ENCODE data around the gene GAS6.
"Not testable (repeated sequence)": the region's sequence is repeated elsewhere in the genome, so short reads cannot be mapped to it uniquely, and the experiment has no call there.

Gene GAS6

GRCh38 chr13:113796964-113797676 lies 66.8 kb downstream of the GAS6 start:
- no peak for TF ChIP-seq CSRNP3 (CRISPR knock-in tag; IDR thresholded peaks at IDR 0.05)
- no peak for TF ChIP-seq OSR1 (CRISPR knock-in tag; IDR thresholded peaks at IDR 0.05)
- TF ChIP-seq ZFP30 (CRISPR knock-in tag; IDR thresholded peaks at IDR 0.05): no peak
- no peak for TF ChIP-seq ZC3H10 (CRISPR knock-in tag; IDR thresholded peaks at IDR 0.05)
- no peak for TF ChIP-seq ZFP3 (CRISPR knock-in tag; IDR thresholded peaks at IDR 0.05)
- TF ChIP-seq BACH2 (CRISPR knock-in tag; IDR thresholded peaks at IDR 0.05; ENCODE audit: borderline replicate concordance): no peak
- no peak for TF ChIP-seq CREB5 (CRISPR knock-in tag; IDR thresholded peaks at IDR 0.05; ENCODE audit: low read depth)
- no peak for TF ChIP-seq ESRRG (CRISPR knock-in tag; IDR thresholded peaks at IDR 0.05)
- no peak for TF ChIP-seq TSHZ2 (CRISPR knock-in tag; IDR thresholded peaks at IDR 0.05)
- TF ChIP-seq RARB (CRISPR knock-in tag; IDR thresholded peaks at IDR 0.05): no peak
- no peak for TF ChIP-seq ISL1 (CRISPR knock-in tag; IDR thresholded peaks at IDR 0.05)
- TF ChIP-seq ZNF70 (CRISPR knock-in tag; IDR thresholded peaks at IDR 0.05): no peak
- TF ChIP-seq GLIS3 (CRISPR knock-in tag; IDR thresholded peaks at IDR 0.05): no peak
- TF ChIP-seq ZNF565 (CRISPR knock-in tag; conservative IDR thresholded peaks at IDR 0.05; ENCODE audit: low read depth): no peak
- no peak for TF ChIP-seq PATZ1 (CRISPR knock-in tag; IDR thresholded peaks at IDR 0.05; ENCODE audit: borderline replicate concordance)
- TF ChIP-seq ARNTL (CRISPR knock-in tag; IDR thresholded peaks at IDR 0.05; ENCODE audit: borderline replicate concordance, low read depth): no peak
- TF ChIP-seq PPARA (CRISPR knock-in tag; IDR thresholded peaks at IDR 0.05; ENCODE audit: borderline replicate concordance): no peak
- TF ChIP-seq CSDC2 (CRISPR knock-in tag; IDR thresholded peaks at IDR 0.05): no peak
- no peak for TF ChIP-seq TOX (CRISPR knock-in tag; IDR thresholded peaks at IDR 0.05; ENCODE audit: borderline replicate concordance)

GRCh38 chr13:113796211-113796963 lies 67.5 kb downstream of the GAS6 start:
- no peak for ATAC-seq

More at GRCh38 chr13:113796964-113797676, 66.8 kb downstream of the GAS6 start:
- ATAC-seq: no peak

GRCh38 chr13:113795362-113795761 lies 68.5 kb downstream of the GAS6 start:
- not testable (repeated sequence) for ATAC-seq

More at GRCh38 chr13:113796211-113796963, 67.5 kb downstream of the GAS6 start:
- no peak for TF ChIP-seq ZNF8 (CRISPR knock-in tag; IDR thresholded peaks at IDR 0.05)
- TF ChIP-seq PATZ1 (CRISPR knock-in tag; IDR thresholded peaks at IDR 0.05; ENCODE audit: borderline replicate concordance): no peak
- TF ChIP-seq TCF4 (CRISPR knock-in tag; IDR thresholded peaks at IDR 0.05; ENCODE audit: borderline replicate concordance): no peak
- no peak for TF ChIP-seq CSDC2 (CRISPR knock-in tag; IDR thresholded peaks at IDR 0.05)
- TF ChIP-seq PPARA (CRISPR knock-in tag; IDR thresholded peaks at IDR 0.05; ENCODE audit: borderline replicate concordance): no peak
- no peak for TF ChIP-seq ESRRG (CRISPR knock-in tag; IDR thresholded peaks at IDR 0.05)
- TF ChIP-seq ISL1 (CRISPR knock-in tag; IDR thresholded peaks at IDR 0.05): no peak
- TF ChIP-seq GLIS3 (CRISPR knock-in tag; IDR thresholded peaks at IDR 0.05): no peak
- TF ChIP-seq OSR1 (CRISPR knock-in tag; IDR thresholded peaks at IDR 0.05): no peak
- TF ChIP-seq POU6F1 (CRISPR knock-in tag; IDR thresholded peaks at IDR 0.05; ENCODE audit: borderline replicate concordance, low read depth): no peak
- TF ChIP-seq ZC3H10 (CRISPR knock-in tag; IDR thresholded peaks at IDR 0.05): no peak

All from SK-N-SH treated with all-trans-retinoic acid at 6 μM for 48 hours (cell line).